HG02571 (cell line): ENCODE measurements around the gene CLMN.

Source experiments
- ATAC-seq: cut with Tn5 transposase; IDR thresholded peaks from one replicate; pipeline ENCODE4 v1.9.1; 2021; ENCODE audit warnings: mild to moderate bottlenecking, moderate library complexity; ENCODE audit not compliant: unreplicated experiment

The CLMN gene

DNA sequence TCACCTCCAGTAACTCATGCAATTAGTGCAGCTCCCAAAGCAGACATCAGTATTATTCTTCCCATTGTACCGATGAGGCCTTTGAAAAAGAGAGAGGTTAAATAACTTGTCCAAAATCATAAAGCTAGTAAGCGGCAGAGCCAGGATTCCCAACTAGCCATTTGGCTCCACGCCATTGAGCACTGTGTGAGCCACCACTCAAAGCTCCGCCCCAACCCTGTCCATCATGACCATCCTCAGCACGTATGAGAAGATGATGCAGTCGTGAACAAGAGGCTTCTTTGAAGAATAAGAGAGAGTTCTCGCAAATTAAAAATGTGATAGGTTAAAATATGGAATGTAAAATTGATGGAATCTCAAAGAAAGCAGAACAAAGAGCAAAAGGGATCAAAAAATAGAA is 14.6 kb downstream of the CLMN start:
- ATAC-seq, result no peak

DNA sequence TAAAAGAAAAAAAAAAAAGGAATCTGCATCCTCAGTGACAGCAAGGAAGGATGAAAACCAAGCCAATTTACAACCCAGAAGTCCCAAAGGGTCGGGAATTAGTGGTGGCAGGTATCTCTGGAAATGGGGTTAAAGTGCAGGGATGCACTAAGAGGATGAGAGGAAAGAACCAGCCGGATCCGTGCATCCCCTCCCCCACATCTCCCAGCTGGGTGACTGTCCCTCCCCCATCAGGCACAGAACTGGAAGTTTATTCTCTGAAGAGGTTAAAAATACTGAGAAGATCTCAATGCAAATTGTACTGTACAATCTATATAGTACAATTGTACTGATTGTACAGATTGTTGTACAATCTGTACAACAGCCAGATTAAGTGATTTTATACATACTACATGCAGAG is 15.4 kb downstream of the CLMN start:
- no peak for ATAC-seq

- no peak for ATAC-seq
Observed at GRCh38 chr14:95303552-95303951, 16.2 kb downstream of the CLMN start.

DNA sequence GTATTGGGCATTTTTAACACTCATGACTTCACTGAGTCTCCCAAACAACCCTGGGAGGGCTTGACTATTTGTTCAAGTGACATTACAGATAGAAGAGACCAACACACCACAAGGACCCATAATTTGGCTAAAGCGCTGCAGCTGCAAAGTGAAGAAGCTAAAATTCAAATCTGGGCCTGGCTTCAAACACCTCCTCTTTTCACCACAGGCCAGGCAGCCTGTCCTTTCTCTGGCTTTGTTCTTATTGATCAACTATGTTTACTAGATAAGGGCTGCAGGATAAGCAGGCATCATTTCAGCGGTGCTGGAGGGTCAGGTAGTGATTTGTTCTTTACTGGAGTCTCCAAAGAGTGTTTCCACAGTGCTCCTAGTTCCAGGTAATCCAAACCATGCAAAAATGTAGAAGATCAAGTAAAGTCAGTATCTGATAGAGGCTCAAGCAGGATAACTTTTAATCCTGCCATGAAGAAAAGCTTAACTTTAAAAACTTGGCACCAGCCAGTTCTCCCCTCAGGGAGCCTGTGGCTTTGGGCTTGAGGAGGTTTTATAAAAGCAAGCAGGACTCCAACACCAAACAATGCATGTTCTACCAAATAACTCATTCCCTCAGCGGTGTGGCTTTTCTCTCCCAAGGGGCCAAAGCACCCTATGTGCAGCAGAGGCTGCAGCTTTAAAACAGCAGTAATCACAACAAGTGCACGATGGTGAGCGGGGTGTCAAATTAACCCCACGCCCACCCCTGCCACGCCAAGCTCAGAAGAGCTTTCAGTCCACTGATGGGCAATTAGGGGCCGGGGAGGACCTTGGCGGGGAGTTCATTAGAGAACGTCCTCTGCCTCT is 16.8 kb downstream of the CLMN start:
- no peak for ATAC-seq

- no peak for ATAC-seq
Observed at GRCh38 chr14:95301527-95302187, 18.1 kb downstream of the CLMN start.

- ATAC-seq, result no peak
Observed at GRCh38 chr14:95300697-95301526, 18.8 kb downstream of the CLMN start.

- no peak for ATAC-seq
Observed at GRCh38 chr14:95300002-95300696, 19.6 kb downstream of the CLMN start.

GRCh38 chr14:95299271-95299670 is 20.4 kb downstream of the CLMN start:
- ATAC-seq, result no peak

DNA sequence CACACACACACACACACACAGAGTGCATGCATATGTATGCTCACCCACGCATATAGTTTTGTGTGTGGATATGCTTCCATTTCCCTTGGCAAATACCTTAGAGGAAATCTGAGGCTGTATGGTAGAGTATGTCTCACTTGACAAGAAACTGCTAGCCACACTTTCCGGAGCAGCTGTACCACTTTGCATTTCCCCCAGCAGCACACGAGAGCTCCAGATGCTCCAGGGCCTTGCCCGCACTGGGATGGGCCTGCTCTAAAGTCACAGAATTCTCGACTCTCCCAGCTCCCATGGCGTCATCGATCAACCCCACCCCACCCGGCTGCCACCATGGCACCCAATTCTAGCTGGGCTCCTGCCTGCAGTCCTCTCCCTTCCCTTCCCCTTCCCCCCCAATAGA is 21.9 kb downstream of the CLMN start:
- ATAC-seq, result no peak

- ATAC-seq, result no peak
Observed at GRCh38 chr14:95296966-95297365, 22.7 kb downstream of the CLMN start.

GRCh38 chr14:95295600-95296376 is 23.9 kb downstream of the CLMN start:
- no peak for ATAC-seq

- ATAC-seq, result no peak
Observed at GRCh38 chr14:95294834-95295599, 24.7 kb downstream of the CLMN start.

- no peak for ATAC-seq
Observed at GRCh38 chr14:95294320-95294719, 25.4 kb downstream of the CLMN start.

DNA sequence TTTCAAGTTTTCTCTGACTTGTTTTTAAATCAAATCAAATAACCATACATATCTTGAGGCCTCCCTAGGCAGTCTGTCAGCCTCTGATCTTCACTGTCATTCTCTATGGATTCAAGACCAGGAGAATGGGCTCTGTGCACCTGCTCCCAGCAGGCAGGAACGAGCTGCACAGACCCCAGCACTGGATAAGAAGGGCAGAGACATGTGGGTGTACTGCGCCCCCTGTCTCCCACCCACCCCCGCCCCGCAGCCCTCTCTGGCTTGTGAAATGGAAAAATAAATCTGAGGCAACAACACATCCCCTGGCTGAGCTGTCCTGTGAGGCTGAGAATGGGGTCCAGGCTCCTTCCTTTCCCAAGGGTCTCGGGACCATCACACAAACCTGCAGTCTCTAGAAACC is 26.3 kb downstream of the CLMN start:
- ATAC-seq, result no peak

- no peak for ATAC-seq
Observed at GRCh38 chr14:95292660-95293425, 26.9 kb downstream of the CLMN start.

DNA sequence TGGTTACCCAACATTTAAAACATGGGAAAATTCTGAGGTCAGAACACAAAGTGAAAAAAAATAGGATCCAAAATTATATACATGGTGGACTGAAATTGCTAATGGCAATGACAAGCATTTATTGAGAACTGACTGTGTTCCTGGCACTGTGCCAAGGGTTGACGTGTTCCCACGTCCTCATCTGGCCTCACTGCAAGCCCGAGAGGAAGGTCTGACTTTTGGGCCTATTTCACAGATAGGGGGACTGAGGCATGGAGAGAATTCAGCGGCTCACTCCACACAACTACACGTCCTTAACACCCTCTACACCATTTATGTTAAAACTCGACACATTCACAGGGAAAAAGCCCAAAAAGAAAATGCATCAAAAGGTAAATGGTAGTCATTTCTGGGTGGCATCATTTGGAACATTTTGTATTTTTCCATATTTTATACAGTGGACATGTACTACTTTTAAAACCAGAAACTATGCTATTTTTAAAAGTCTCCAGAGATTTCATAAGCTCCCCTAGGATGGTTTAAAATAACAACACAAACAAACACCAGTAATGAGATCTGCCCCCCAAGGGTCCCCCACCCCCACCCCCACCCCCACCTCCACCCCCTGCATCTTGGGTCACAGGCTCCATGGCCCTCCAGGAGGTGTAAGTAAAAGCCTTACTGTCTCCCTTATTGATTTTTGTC is 27.7 kb downstream of the CLMN start:
- no peak for ATAC-seq

- ATAC-seq, result no peak
Observed at GRCh38 chr14:95290871-95291431, 28.8 kb downstream of the CLMN start.

DNA sequence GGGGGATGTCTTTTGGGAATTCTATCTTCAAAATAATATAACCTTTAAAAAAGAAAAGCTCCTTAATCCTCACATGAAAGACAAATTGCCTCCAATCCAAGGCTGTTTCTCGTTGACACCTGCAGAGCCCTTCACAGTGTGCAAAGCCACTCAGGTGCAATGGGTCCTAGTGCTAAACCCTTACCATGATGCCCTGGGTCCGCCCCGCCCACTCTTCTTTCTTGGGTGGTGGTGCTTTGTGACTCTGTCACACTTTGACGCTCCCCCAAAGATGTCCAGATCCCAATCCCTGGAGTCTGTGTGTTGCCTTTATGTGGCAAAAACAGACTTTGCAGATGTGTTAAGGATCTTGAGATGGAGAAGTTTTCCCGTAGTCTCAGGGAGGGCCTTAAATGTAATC is 29.7 kb downstream of the CLMN start:
- no peak for ATAC-seq
